ENCODE measurements around the gene F10.

Gene F10

GRCh38 chr13:113176280-113176679 lies 53.7 kb downstream of the F10 start:
- peak; percentile 61 for DNase-seq

- no peak for DNase-seq
Observed at GRCh38 chr13:113176822-113177221, 54.2 kb downstream of the F10 start.

GRCh38 chr13:113178070-113178895 lies 55.7 kb downstream of the F10 start:
- DNase-seq = no peak

GRCh38 chr13:113178896-113179167 lies 56.2 kb downstream of the F10 start:
- no peak for DNase-seq

- DNase-seq = no peak
Observed at GRCh38 chr13:113179374-113180230, 57.0 kb downstream of the F10 start.

- no peak for DNase-seq
Observed at GRCh38 chr13:113182046-113182445, 59.4 kb downstream of the F10 start.

GRCh38 chr13:113183450-113184129 lies 61.0 kb downstream of the F10 start:
- DNase-seq = no peak

DNA sequence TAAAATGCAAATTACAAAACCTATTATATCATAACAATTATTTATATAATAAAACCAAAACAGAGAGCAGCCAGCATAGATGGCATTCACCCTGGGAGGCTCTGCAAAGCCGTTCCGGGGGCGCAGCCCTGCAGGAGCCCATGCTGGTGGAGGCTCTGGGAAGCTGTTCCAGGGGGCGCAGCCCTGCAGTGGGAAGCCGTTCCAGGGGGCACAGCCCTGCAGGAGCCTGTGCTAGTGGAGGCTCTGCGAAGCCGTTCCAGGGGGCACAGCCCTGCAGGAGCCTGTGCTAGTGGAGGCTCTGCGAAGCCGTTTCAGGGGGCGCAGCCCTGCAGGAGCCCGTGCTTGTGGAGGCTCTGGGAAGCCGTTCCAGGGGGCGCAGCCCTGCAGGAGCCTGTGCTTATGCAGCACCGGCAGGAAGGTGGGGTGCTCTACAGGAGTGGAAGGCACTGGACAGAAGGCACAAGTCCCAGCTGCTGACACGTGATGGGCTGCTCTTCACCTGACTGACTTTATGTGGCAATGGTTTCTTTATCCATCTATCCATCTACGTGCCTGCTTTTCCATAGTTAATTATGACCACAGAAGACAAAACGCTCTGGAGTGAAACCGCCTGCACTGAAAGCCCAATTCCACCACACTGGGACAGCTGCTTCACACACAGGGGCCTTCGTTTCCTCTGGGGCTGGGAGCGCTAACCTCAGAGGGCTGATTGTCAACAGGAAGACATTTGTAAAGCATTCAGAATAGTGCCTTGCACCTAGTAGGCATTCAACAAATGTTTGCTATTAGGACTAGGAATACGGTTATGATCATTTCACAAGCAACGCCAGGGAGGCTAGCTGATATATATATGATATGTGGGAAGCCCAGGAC lies 62.2 kb downstream of the F10 start:
- no peak for DNase-seq

DNA sequence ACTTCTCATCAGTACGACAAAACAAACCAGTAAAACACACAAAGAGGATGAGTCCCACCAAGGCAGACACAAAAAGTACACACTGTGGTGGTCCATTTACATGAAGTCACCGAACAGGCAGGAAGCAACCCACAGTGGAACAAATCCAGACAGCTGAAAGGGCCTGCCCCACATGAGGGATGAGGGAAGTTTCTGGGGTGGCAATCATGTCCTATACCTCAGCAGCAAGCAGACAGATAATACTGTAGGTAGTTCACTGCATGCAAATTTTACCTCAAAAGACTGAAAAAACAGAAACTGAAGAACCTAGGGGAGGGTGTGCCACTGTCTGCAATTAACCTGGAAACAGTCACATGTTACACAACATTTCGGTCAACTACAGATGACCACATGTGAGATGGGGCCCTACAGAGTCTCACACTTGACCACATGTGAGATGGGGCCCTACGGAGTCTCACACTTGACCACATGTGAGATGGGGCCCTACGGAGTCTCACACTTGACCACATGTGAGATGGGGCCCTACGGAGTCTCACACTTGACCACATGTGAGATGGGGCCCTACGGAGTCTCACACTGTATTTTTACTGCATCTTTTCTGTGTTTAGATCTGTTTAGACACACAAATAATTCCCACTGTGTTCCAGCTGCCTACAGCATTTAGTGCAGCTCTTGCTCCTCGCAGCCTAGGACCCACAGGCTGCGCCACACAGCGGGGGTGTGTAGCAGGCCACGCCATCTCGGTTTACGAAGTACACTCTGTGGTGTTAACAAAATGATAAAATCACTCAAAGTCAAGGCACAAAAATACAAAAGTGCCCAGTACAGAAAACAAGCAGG lies 63.7 kb downstream of the F10 start:
- no peak for DNase-seq

GRCh38 chr13:113187263-113187669 lies 64.7 kb downstream of the F10 start:
- DNase-seq = peak; percentile 72

DNA sequence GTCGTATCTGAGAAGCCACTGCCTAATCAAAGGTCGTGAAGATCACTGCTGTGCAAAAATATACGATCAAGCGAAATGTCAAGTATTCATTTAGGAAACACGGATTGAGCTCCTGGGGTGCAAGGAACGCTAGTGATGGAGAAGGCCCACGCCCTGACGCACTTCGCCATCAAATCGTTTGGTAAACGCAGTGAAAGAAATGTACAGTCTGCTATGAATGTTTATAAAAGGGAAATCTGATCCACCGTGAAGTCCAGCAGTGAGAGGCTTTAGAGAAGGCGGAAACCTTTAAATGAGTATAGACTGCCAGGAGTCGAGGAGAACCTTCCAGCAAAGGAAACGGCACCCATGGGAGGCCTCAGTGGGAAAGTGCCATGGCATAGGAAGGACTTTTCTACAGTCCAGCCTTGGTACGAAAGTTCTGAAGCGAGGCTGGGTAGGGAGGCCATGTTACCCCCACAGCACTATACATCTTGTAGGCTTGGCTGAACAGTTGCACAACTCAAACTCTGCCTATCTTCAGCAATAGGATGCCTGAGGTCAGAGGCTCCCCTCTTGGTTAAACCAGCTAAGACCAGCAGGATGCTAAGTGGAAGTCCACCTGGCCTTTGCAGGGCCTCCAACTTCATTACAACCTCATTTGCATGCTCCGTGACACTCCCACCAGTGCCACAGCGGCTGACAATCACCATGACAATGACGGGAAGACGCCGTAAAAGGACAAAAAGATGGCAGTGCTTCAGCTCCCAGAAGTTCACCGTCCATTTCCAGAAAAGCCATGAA lies 65.5 kb downstream of the F10 start:
- DNase-seq = no peak

DNA sequence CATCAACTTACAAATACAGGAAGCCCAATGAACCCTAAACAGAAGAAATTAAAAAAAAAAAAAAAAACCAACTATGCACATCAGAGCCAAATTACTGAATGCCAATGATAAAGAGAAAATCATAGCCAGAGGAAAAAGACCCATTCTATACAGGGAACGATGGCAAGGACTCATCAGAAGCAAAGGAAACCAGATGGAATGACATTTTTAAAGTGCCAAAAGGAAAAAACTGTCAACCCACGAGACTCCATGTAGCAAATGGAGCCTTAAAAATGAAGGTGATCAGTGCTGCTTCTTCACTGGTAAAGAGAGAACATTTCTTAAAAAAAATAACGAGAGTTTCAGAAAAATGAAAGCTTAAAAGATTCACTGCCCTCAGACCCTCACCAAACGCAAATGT lies 67.6 kb downstream of the F10 start:
- DNase-seq = no peak

DNA sequence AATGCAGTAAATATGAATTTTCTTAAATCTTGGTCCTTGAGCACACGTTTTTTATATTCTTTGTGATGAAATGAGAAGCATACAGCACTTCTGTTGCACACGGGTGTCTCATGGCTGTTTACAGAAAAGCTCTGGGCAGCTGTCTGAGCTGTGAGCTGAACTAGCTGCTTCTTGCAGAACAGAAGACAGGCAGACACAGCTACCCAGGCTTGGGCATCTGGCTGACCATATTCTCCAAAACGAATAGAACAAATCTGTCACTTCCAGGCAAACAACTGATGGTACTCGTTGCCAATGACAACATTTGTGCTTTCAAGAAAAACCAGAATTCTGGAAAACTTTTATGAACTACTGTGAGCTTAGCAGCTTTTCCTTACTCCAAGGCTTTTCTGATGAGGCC lies 69.7 kb downstream of the F10 start:
- DNase-seq = no peak

DNA sequence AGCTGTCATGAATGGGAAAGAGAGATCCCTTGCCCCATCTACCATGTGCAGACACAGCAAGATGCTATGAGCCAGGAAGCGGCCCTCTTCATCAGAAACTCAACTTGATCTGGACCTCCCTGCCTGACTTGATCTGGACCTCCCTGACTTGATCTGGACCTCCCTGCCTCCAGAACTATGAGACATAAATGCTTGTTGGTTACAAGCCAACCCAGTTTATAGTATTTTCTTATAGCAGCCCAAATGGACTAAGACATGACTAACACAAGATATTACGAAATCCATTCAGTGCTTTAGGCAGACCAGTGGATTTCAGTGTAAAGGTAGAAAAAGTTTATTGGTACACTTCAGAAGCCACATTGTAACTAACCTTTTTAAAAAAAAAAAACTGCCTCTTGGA lies 70.3 kb downstream of the F10 start:
- DNase-seq = no peak

GRCh38 chr13:113195360-113195759 lies 72.8 kb downstream of the F10 start:
- DNase-seq = no peak

GRCh38 chr13:113196970-113197737 lies 74.6 kb downstream of the F10 start:
- no peak for DNase-seq

All from activated naive CD4-positive, alpha-beta T cell treated with Interleukin-2 at 50 U/mL for 16 hours (primary cell).